ENCODE measurements around the gene TKTL1. TPM values are rescaled to one million over a fixed set of nuclear protein-coding genes. Genes with fewer than 3 reads are reported as not detected.

The TKTL1 gene
- total RNA-seq, 2 donors from 2014 or later = not detected

- no peak overlapping the region for H3K27ac ChIP-seq
- 84 to 89% methylated on average over 1 to 2 of the region's 7 CpGs for WGBS, 2 donors
- H3K4me1 ChIP-seq = no peaks in the 10 kb centered on the region
- no peaks in the 10 kb centered on the region for H3K27me3 ChIP-seq
- DNase-seq (no peak), ATAC-seq (no peak)
- intact Hi-C loops (cut with DNase I) = no loop called here
- H3K4me3 ChIP-seq = no peak overlapping the region
- no peaks in the 10 kb centered on the region for H3K9me3 ChIP-seq
- TF ChIP-seq POLR2A (IDR thresholded peaks at IDR 0.05) (no peak), CTCF (IDR thresholded peaks at IDR 0.05) (no peak)
- H3K36me3 ChIP-seq (replicated peaks in 1 of 2; ENCODE audit: insufficient read depth in 1 of 2, low read depth in 2 of 2) = no peaks in the 10 kb centered on the region
Observed at GRCh38 chrX:154348114-154348531, 52.5 kb downstream of the TKTL1 start.

- DNase-seq (no peak), ATAC-seq (no peak)
- H3K4me3 ChIP-seq = no peak overlapping the region
- H3K36me3 ChIP-seq (replicated peaks in 1 of 2; ENCODE audit: insufficient read depth in 1 of 2, low read depth in 2 of 2) = peaks cover 0 to under 1% of the 10 kb centered on the region in 2 donors
- no peak for TF ChIP-seq CTCF (IDR thresholded peaks at IDR 0.05)
- no peak for TF ChIP-seq POLR2A (IDR thresholded peaks at IDR 0.05)
- no peak overlapping the region for H3K27ac ChIP-seq
- H3K4me1 ChIP-seq = no peaks in the 10 kb centered on the region
- WGBS, 2 donors = 93 to 97% methylated on average over 7 to 10 of the region's 24 CpGs
- intact Hi-C loops (cut with DNase I) = no loop called here
- H3K9me3 ChIP-seq = no peaks in the 10 kb centered on the region
- no peaks in the 10 kb centered on the region for H3K27me3 ChIP-seq
Observed at GRCh38 chrX:154348646-154349358, 53.2 kb downstream of the TKTL1 start.

- no peaks in the 10 kb centered on the region for H3K9me3 ChIP-seq
- intact Hi-C loops (cut with DNase I) = no loop called here
- H3K27me3 ChIP-seq = no peaks in the 10 kb centered on the region
- H3K27ac ChIP-seq = no peak overlapping the region
- no peak overlapping the region for H3K4me3 ChIP-seq
- peaks cover 0 to 2% of the 10 kb centered on the region in 2 donors for H3K36me3 ChIP-seq (replicated peaks in 1 of 2; ENCODE audit: insufficient read depth in 1 of 2, low read depth in 2 of 2)
- no peak for ATAC-seq
- TF ChIP-seq POLR2A (IDR thresholded peaks at IDR 0.05) (no peak), CTCF (IDR thresholded peaks at IDR 0.05) (no peak)
- DNase-seq = no peak
- 67% methylated on average over 1 of the region's 19 CpGs; no CpG with 5 or more reads in 1 of the 2 donors for WGBS, 2 donors
- H3K4me1 ChIP-seq = no peaks in the 10 kb centered on the region
Observed at GRCh38 chrX:154349359-154349935, 53.9 kb downstream of the TKTL1 start.

GRCh38 chrX:154349979-154350378 lies 54.4 kb downstream of the TKTL1 start:
- Histone ChIP-seq H3K9me3 (no peaks in the 10 kb centered on the region), H3K27me3 (no peaks in the 10 kb centered on the region), H3K27ac (no peak overlapping the region), H3K36me3 (replicated peaks in 1 of 2; ENCODE audit: insufficient read depth in 1 of 2, low read depth in 2 of 2) (peaks cover 0 to 2% of the 10 kb centered on the region in 2 donors), H3K4me1 (no peaks in the 10 kb centered on the region), H3K4me3 (no peak overlapping the region)
- DNase-seq (no peak), ATAC-seq (no peak)
- TF ChIP-seq POLR2A (IDR thresholded peaks at IDR 0.05) (no peak), CTCF (IDR thresholded peaks at IDR 0.05) (no peak)
- intact Hi-C loops (cut with DNase I) = no loop called here
- 90% methylated on average over 14 of the region's 15 CpGs; no CpG with 5 or more reads in 1 of the 2 donors for WGBS, 2 donors

Measured in body of pancreas (tissue), 4 donors.